OCI-LY1 (cell line): ENCODE results near the gene PROSER1.
A peak's percentile ranks its signal among the peaks of the same experiment; 100 is the strongest.

Experiments used
- H2AFZ ChIP-seq: fragments of 200-600 bp; sonication (generic), shearing (Covaris generic); 2 replicates; pipeline ENCODE4 v1.6.0; 2014; ENCODE audit warnings: antibody characterized with exemption, mild to moderate bottlenecking, low read length
- H3F3A ChIP-seq: fragments of 200-600 bp; sonication (generic), shearing (Covaris generic); 2 replicates; pipeline ENCODE4 v1.6.0; 2014; ENCODE audit warnings: mild to moderate bottlenecking, antibody characterized with exemption, low read length, moderate library complexity; ENCODE audit not compliant: insufficient read depth
- H3K27ac ChIP-seq: fragments of 200-600 bp; sonication (generic); 2 replicates; pipeline ENCODE4 v1.5.1; 2014; ENCODE audit warnings: low read length, mixed run types, mild to moderate bottlenecking, low read depth; ENCODE audit not compliant: poor library complexity, severe bottlenecking
- H3K27me3 ChIP-seq: fragments of 200-600 bp; sonication (generic); 2 replicates; pipeline ENCODE4 v1.6.0; 2014; ENCODE audit warnings: antibody characterized with exemption, mild to moderate bottlenecking, low read length, moderate library complexity; ENCODE audit not compliant: insufficient read depth
- H3K36me3 ChIP-seq: fragments of 200-600 bp; sonication (generic); 2 replicates; pipeline ENCODE4 v1.6.1; 2014; ENCODE audit warnings: mild to moderate bottlenecking, antibody characterized with exemption, low read length, moderate library complexity, mixed read lengths; ENCODE audit not compliant: insufficient read depth
- H3K4me1 ChIP-seq: fragments of 200-600 bp; sonication (generic); 2 replicates; pipeline ENCODE4 v1.5.1; 2014; ENCODE audit warnings: mild to moderate bottlenecking, low read length, moderate library complexity; ENCODE audit not compliant: insufficient read depth, severe bottlenecking
- H3K4me2 ChIP-seq: fragments of 200-600 bp; sonication (generic), shearing (Covaris generic); 2 replicates; pipeline ENCODE4 v1.6.1; 2014; ENCODE audit warnings: low read length
- H3K4me3 ChIP-seq: fragments of 200-600 bp; sonication (generic); 2 replicates; pipeline ENCODE4 v1.5.1; 2014; ENCODE audit warnings: low read length, low read depth, mild to moderate bottlenecking, mixed read lengths; ENCODE audit not compliant: poor library complexity, severe bottlenecking
- H3K79me2 ChIP-seq: fragments of 200-600 bp; shearing (Covaris generic); 2 replicates; pipeline ENCODE4 v1.6.1; 2016; ENCODE audit warnings: mixed run types, low read length, mixed read lengths; ENCODE audit not compliant: insufficient read depth
- H3K9ac ChIP-seq: fragments of 200-600 bp; sonication (generic), shearing (Covaris generic); 2 replicates; pipeline ENCODE4 v1.6.1; 2014; ENCODE audit warnings: mild to moderate bottlenecking, low read length, mixed read lengths
- H3K9me2 ChIP-seq: fragments of 200-600 bp; sonication (generic), shearing (Covaris generic); 2 replicates; pipeline ENCODE4 v1.6.1; 2014; ENCODE audit warnings: low read depth, mild to moderate bottlenecking, low read length, mixed read lengths
- H3K9me3 ChIP-seq: fragments of 200-600 bp; shearing (Covaris generic); 2 replicates; pipeline ENCODE4 v1.6.1; 2014; ENCODE audit warnings: low read length, mixed read lengths
- H4K20me1 ChIP-seq: fragments of 200-600 bp; sonication (generic), shearing (Covaris generic); 2 replicates; pipeline ENCODE4 v1.6.0; 2016; ENCODE audit warnings: mild to moderate bottlenecking, low read length; ENCODE audit not compliant: insufficient read depth
- CTCF ChIP-seq: fragments of 200-600 bp; sonication (generic), shearing (Covaris generic); IDR thresholded peaks from 2 replicates; pipeline ENCODE4 v1.5.1; 2017; ENCODE audit warnings: mild to moderate bottlenecking, antibody characterized with exemption, low read length, moderate library complexity, mixed read lengths
- EZH2 ChIP-seq: fragments of 200-600 bp; sonication (generic), shearing (Covaris generic); IDR thresholded peaks from 2 replicates; pipeline ENCODE4 v1.8.0; 2017; ENCODE audit warnings: borderline replicate concordance, mixed run types, mild to moderate bottlenecking, antibody characterized with exemption, low read length, moderate library complexity, mixed read lengths

PROSER1 gene

GRCh38 chr13:39034085-39034484 is 3.8 kb downstream of the PROSER1 start:
- no peaks in the 10 kb centered on the region for H4K20me1 ChIP-seq
- TF ChIP-seq EZH2 = no peak
- TF ChIP-seq CTCF = no peak
- H3K79me2 ChIP-seq = peaks cover 52% of the 10 kb centered on the region
- no peaks in the 10 kb centered on the region for H3F3A ChIP-seq
- no peak overlapping the region for H3K4me3 ChIP-seq
- H2AFZ ChIP-seq = no peak overlapping the region
- no peak overlapping the region for H3K9ac ChIP-seq
- no peaks in the 10 kb centered on the region for H3K27me3 ChIP-seq
- H3K36me3 ChIP-seq = peaks cover 14% of the 10 kb centered on the region; the same call in 1 of the 2 replicates
- H3K4me2 ChIP-seq = peak overlapping the region; percentile 99
- no peaks in the 10 kb centered on the region for H3K9me2 ChIP-seq
- no peak overlapping the region for H3K27ac ChIP-seq
- H3K4me1 ChIP-seq = peaks cover 30% of the 10 kb centered on the region
- H3K9me3 ChIP-seq = no peaks in the 10 kb centered on the region

DNA sequence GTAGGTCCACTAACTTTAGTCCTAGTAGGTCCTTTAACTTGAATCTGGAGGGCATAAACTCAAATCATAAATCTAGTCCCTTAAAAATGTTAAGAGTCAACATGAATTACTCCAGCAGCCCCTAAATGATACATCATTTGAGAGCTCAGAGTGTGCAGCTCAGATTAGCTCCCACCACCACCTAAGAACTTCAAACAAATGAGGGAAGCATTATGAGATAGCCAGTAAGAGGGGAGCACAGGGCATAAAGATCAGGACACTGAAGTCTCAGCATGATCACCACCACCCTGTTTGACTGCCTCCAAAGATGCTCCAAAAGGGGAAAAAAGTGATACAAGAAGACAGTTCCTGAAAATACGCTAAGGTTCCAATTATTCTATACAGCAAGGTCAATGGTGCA is 5.7 kb downstream of the PROSER1 start:
- H2AFZ ChIP-seq = no peak overlapping the region
- H4K20me1 ChIP-seq = no peaks in the 10 kb centered on the region
- no peaks in the 10 kb centered on the region for H3K9me2 ChIP-seq
- TF ChIP-seq EZH2 (no peak), CTCF (no peak)
- no peak overlapping the region for H3K9ac ChIP-seq
- no peaks in the 10 kb centered on the region for H3K9me3 ChIP-seq
- H3K4me1 ChIP-seq = peaks cover 23% of the 10 kb centered on the region
- H3F3A ChIP-seq = no peaks in the 10 kb centered on the region
- H3K36me3 ChIP-seq = peaks cover 32% of the 10 kb centered on the region
- no peak overlapping the region for H3K4me3 ChIP-seq
- H3K27me3 ChIP-seq = no peaks in the 10 kb centered on the region
- H3K27ac ChIP-seq = no peak overlapping the region
- H3K79me2 ChIP-seq = peaks cover 49% of the 10 kb centered on the region
- H3K4me2 ChIP-seq = no peak overlapping the region

- no peaks in the 10 kb centered on the region for H4K20me1 ChIP-seq
- H3K4me1 ChIP-seq = no peaks in the 10 kb centered on the region
- no peaks in the 10 kb centered on the region for H3K9me3 ChIP-seq
- no peak overlapping the region for H3K4me2 ChIP-seq
- no peaks in the 10 kb centered on the region for H3K27me3 ChIP-seq
- no peaks in the 10 kb centered on the region for H3F3A ChIP-seq
- no peak for TF ChIP-seq EZH2
- TF ChIP-seq CTCF = no peak
- H3K79me2 ChIP-seq = no peaks in the 10 kb centered on the region
- no peak overlapping the region for H3K4me3 ChIP-seq
- H2AFZ ChIP-seq = no peak overlapping the region
- H3K9ac ChIP-seq = no peak overlapping the region
- no peak overlapping the region for H3K27ac ChIP-seq
- peaks cover 84% of the 10 kb centered on the region for H3K36me3 ChIP-seq
- no peaks in the 10 kb centered on the region for H3K9me2 ChIP-seq
Observed at GRCh38 chr13:39025433-39025839, 12.5 kb downstream of the PROSER1 start.
